Inflammatory macrophage treated with lipopolysaccharide for 1 hour (primary cell): ENCODE data around the gene FARSA.

Experiments used
- DNase-seq, 2 donors: peaks; one replicate each; pipeline ENCODE4 v3.0.0-alpha.2; 2020 to 2022

FARSA gene

GRCh38 chr19:12888006-12888603, 45.4 kb downstream of the FARSA start:
- DNase-seq = no peak

DNA sequence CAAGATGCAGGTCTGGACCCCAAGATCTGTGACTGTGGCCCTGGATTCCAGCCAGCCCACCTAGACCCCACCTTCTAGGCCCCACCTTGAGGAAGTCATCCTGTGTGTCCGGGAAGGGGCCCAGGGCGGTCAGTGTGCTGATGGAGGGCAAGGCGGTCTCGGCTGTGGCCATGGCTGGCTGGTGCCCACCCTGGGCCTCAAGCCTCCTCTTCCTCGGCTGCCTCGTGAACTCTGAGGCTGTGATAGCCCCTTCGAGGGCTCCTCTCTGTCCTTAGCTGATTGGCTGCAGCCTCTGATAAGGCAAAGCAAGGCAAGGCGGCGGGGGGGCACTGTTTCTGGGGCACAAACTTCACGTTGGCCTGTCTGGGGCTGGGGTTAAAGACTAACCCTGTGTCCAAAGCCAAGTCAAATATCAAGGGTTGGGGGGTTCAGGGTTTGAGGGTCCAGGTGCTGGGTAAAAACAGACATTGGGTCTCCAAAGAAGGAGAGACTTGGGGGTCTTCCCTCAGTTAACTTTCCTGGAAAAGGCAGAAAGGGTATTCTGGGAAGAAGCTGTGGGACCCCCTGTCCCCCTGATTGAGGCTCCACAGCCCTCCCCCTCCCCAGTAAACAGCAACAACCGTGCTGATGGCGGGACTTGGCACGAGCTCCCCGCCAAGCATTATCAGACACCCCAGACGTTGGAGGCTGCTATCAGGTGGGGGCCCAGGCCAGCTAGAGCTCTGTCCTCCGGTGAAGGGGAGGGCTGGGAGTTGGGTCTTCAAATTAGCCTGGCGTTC, 46.4 kb downstream of the FARSA start, which contains the start of gene KLF1:
Gene KLF1, minus strand, starts transcription at position 233 of the 779 bp plus-strand sequence. Its CDS starts 61 bp downstream, at position 172.
- DNase-seq = no peak

DNA sequence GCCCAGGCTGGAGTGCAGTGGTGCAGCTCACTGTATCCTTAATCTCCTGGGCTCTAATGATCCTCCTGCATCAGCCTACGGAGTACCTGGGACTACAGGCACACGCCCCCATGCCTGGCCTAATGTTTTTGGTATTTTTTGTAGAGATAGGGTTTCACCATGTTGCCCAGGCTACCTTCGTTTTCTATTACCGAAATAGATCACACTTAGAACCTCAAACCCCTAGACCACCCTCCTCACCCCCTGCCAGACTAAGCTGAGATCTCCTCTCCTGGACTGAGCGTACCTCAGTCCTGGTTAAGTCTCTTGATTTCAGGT, 46.9 kb downstream of the FARSA start:
- no peak for DNase-seq

DNA sequence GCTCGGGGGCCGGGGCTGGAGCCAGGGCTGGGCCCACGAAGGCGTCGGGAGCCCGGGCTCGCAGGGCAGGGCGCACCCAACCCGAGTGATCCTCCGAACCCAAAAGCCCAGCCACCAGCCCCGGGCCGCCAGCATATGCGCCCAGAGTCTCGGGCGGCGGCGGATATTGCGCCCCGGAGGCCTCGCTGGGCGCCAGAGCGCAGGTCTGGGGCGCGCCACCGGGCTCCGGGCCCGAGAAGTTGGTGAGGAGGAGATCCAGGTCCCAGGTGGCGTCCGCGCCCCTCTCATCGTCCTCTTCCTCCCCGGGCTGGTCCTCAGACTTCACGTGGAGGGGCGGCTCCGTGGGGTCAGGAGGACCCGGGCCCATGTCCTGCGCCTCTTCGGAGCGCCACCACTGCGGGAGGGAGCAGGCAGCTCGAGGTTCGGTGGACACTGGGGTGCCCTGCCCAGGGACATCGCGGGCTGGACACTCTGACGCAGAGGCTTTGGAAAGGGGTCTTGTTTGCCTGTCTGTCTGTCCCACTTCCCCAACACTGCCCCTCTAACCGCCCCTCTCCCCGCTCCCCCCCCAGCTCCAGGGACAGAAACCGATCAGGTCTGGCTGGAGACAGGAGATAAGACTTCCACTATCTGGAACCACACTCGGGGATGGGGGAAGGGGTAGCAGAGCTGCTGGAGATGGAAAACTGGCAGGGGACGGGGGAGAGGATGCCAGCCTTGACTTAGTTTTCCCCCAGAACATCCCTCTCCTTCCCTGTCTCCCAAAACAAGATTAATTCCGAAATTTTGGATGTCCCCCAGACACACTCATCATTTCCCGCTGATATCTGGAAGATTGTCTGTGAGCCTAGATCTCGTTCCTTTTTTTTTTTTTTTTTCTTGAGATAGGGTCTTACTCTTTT, 47.5 kb downstream of the FARSA start:
- no peak for DNase-seq

- peak; percentile 39 to 79 for DNase-seq
These were observed 48.4 kb downstream of the FARSA start for GRCh38 chr19:12884926-12885748.

GRCh38 chr19:12884627-12884925, 48.9 kb downstream of the FARSA start:
- DNase-seq = no peak

DNA sequence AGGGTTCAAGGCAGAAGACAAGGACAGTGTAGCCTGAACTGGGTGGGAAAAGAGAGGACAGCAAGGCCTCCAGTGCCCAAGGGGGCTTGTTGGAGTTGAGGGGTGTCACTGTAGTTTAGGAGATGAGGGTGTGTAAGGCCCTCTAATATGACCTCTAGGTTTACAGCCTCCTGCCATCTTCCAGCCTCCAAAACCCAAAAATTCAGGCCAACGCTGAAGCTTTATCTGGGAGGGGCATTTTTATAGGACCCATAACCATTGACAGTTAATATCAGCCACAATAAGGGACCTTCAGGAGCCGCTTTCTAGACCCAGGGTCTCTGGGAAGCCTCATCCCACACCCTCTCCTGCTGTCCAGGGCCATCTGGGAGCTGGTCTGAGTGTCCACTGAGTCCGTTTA, 49.3 kb downstream of the FARSA start:
- no peak for DNase-seq

DNA sequence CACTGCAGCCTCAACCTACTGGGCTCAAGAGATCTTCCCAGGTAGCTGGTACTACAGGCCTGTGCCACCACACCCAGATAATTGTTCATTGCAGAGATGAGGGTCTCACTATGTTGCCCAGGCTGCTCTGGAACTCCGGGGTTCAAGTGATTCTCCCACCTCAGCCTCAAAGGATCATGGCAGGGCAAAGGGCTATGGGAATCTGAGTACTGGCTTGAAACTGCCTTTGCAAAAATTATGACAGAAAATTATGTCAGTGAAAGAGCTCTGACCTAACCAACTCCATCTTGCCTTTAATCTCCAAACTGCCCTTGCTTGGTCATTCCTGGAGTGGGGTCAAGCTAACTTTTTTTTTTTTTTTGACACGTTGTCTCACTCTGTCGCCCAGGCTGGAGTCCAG, 50.9 kb downstream of the FARSA start:
- DNase-seq = no peak

GRCh38 chr19:12881172-12881808, 52.2 kb downstream of the FARSA start, which contains the start of gene DNASE2:
TSS of gene DNASE2 (minus strand) at chr19:12881449. CDS start at chr19:12881375, 74 bp downstream.
- peak; percentile 92 to 96 for DNase-seq

GRCh38 chr19:12880551-12881171, 52.9 kb downstream of the FARSA start:
- no peak for DNase-seq

DNA sequence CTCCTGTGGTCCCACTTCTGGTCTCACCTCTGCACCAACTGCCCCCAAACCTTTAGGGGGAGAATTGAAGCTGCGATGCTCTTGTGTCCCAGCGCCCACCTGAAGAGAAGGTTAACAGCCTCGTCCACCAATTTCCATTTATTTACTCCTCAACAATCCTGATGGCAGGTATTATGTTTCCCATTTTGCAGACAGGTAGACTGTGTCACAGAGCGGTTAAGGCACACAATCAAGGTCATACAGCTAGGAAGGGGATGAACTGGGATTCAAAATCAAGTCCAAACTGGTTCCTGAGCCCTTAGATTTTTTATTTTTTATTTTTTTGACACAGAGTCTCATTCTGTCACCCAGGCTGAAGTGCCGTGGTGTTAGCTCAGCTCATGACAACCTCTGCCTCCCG, 58.4 kb downstream of the FARSA start:
- DNase-seq = no peak

GRCh38 chr19:12873891-12874745, 59.4 kb downstream of the FARSA start:
- DNase-seq = no peak

- DNase-seq = peak; percentile 51 to 60
These were observed 60.3 kb downstream of the FARSA start for GRCh38 chr19:12872941-12873890.
